ENCODE results near the gene TIMM50.

GRCh38 chr19:39506598-39506943 is 25.9 kb downstream of the TIMM50 start:
- TF ChIP-seq CTCF (IDR thresholded peaks at IDR 0.05) (no peak), POLR2A (IDR thresholded peaks at IDR 0.05) (no peak)

Measured in Peyer's patch (tissue), 4 donors.